ENCODE data around the gene CDH13. TPM values are rescaled to one million over a fixed set of nuclear protein-coding genes. Genes with fewer than 3 reads are reported as not detected.

CDH13 gene
- total and polyA plus RNA-seq, 8 donors = 0.12 to 21.4 (median 1.7) TPM; not detected in 1

DNA sequence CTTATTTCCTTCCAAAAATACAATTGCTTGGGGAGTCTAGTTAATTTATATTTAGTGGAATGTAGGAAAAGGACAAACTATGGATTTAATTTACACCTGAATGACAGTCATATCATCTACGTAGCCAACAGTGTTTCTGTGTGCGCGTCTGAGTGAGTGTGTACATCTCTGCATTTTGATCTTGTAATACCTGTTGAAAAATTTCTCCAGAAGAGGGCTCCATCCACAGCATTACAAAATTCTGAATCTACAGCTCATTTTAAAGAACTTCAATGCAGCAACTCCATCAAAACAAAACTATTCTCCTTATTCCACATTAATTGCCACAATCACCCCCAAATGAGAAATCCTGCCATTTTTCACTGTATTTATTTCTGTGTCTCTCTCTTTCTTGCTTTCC, 3.9 kb downstream of the CDH13 start:
- DNase-seq = peak in 1 of 2 donors; percentile 38
- H3K27me3 ChIP-seq = peaks cover 7 to 65% (median 27%) of the 10 kb centered on the region in 3 donors
- no peaks in the 10 kb centered on the region for H3K9me3 ChIP-seq
- no peak overlapping the region for H3K27ac ChIP-seq
- intact Hi-C loops (cut with DNase I; ENCODE audit: low total_unique reads) = no loop called here
- H3K4me3 ChIP-seq = no peak overlapping the region
- no peak for TF ChIP-seq EP300 (IDR thresholded peaks at IDR 0.05)
- TF ChIP-seq, protein P1, sequence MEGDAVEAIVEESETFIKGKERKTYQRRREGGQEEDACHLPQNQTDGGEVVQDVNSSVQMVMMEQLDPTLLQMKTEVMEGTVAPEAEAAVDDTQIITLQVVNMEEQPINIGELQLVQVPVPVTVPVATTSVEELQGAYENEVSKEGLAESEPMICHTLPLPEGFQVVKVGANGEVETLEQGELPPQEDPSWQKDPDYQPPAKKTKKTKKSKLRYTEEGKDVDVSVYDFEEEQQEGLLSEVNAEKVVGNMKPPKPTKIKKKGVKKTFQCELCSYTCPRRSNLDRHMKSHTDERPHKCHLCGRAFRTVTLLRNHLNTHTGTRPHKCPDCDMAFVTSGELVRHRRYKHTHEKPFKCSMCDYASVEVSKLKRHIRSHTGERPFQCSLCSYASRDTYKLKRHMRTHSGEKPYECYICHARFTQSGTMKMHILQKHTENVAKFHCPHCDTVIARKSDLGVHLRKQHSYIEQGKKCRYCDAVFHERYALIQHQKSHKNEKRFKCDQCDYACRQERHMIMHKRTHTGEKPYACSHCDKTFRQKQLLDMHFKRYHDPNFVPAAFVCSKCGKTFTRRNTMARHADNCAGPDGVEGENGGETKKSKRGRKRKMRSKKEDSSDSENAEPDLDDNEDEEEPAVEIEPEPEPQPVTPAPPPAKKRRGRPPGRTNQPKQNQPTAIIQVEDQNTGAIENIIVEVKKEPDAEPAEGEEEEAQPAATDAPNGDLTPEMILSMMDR (IDR thresholded peaks at IDR 0.05) = no peak
- TF ChIP-seq POLR2AphosphoS5 (IDR thresholded peaks at IDR 0.05) = no peak
- TF ChIP-seq POLR2A (IDR thresholded peaks at IDR 0.05) = no peak
- WGBS, 5 donors = 37 to 57% (median 45%) methylated on average over 3 of the region's 3 CpGs
- no peaks in the 10 kb centered on the region for H3K36me3 ChIP-seq
- peaks cover 8 to 42% (median 17%) of the 10 kb centered on the region in 4 donors for H3K4me1 ChIP-seq

- no peak for TF ChIP-seq POLR2AphosphoS5 (IDR thresholded peaks at IDR 0.05)
- TF ChIP-seq EP300 (IDR thresholded peaks at IDR 0.05) = no peak
- TF ChIP-seq, protein P1 (IDR thresholded peaks at IDR 0.05) = no peak
- TF ChIP-seq POLR2A (IDR thresholded peaks at IDR 0.05) = no peak
- no peak overlapping the region for H3K4me3 ChIP-seq
- no peak overlapping the region for H3K27ac ChIP-seq
- H3K4me1 ChIP-seq = peaks cover 6 to 35% (median 18%) of the 10 kb centered on the region in 4 donors
- peaks cover 6 to 52% (median 18%) of the 10 kb centered on the region in 3 donors for H3K27me3 ChIP-seq
- WGBS, 5 donors = 77 to 86% (median 81%) methylated on average over 10 of the region's 10 CpGs
- intact Hi-C loops (cut with DNase I; ENCODE audit: low total_unique reads) = no loop called here
- H3K9me3 ChIP-seq = no peaks in the 10 kb centered on the region
- no peaks in the 10 kb centered on the region for H3K36me3 ChIP-seq
- DNase-seq = no peak
Measured at GRCh38 chr16:82631701-82632685, 5.2 kb downstream of the CDH13 start.

GRCh38 chr16:82633964-82634600, 7.3 kb downstream of the CDH13 start:
- H3K27ac ChIP-seq = no peak overlapping the region
- no peaks in the 10 kb centered on the region for H3K9me3 ChIP-seq
- 66 to 85% (median 68%) methylated on average over 14 to 15 of the region's 15 CpGs for WGBS, 5 donors
- TF ChIP-seq POLR2A (IDR thresholded peaks at IDR 0.05) (no peak), EP300 (IDR thresholded peaks at IDR 0.05) (no peak), POLR2AphosphoS5 (IDR thresholded peaks at IDR 0.05) (no peak)
- TF ChIP-seq, protein P1 (IDR thresholded peaks at IDR 0.05) = no peak
- intact Hi-C loops (cut with DNase I; ENCODE audit: low total_unique reads) = no loop called here
- no peak overlapping the region for H3K4me3 ChIP-seq
- DNase-seq = peak in 1 of 2 donors; percentile 63
- peaks cover 0 to 14% (median 4%) of the 10 kb centered on the region in 4 donors for H3K4me1 ChIP-seq
- no peaks in the 10 kb centered on the region for H3K36me3 ChIP-seq
- peaks cover 0 to 31% (median 0%) of the 10 kb centered on the region in 3 donors for H3K27me3 ChIP-seq

DNA sequence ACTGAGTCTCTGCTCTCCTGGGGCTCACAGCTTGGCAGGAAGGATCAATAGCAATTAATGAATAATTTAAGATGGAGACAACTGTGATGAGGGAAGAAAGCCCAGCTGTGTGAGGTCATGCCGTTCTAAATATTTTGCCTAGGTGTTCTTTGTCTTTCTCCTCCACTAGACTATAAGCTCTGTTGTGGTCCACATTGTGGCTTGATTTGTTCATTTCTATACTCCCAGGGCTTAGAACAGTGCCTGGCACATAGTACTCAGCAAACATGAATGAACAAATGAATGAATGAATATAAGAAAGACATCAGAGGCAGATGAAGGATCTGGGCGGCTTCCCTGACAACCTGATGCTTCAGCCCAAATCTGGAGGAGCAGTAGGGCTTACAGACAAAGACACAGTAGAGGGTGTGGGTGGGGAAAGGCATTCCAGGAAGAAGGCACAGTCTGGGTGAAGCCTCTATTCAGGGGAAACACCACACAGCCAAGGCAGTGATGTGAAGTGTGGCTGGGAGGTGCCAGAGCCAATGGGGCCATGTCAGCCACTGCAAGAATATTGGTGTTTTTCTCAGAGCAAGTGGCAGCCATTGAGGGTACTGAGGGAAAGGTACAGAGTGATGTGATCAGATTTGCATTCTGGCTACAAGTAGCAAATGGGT, 8.3 kb downstream of the CDH13 start:
- TF ChIP-seq EP300 (IDR thresholded peaks at IDR 0.05) = no peak
- TF ChIP-seq POLR2A (IDR thresholded peaks at IDR 0.05) = no peak
- TF ChIP-seq, protein P1 (IDR thresholded peaks at IDR 0.05) = no peak
- TF ChIP-seq POLR2AphosphoS5 (IDR thresholded peaks at IDR 0.05) = no peak
- no peaks in the 10 kb centered on the region for H3K36me3 ChIP-seq
- peaks cover 0 to 16% (median 3%) of the 10 kb centered on the region in 4 donors for H3K4me1 ChIP-seq
- H3K27ac ChIP-seq = no peak overlapping the region
- H3K4me3 ChIP-seq = no peak overlapping the region
- peaks cover 0 to 23% (median 0%) of the 10 kb centered on the region in 3 donors for H3K27me3 ChIP-seq
- H3K9me3 ChIP-seq = no peaks in the 10 kb centered on the region
- DNase-seq = no peak
- WGBS, 5 donors = 83 to 97% (median 89%) methylated on average over 2 of the region's 2 CpGs
- intact Hi-C loops (cut with DNase I; ENCODE audit: low total_unique reads) = no loop called here
